SJSA1 (cell line): Measurements from ENCODE around the gene DMRTC2. TPM values are rescaled to one million over a fixed set of nuclear protein-coding genes. Genes with fewer than 3 reads are reported as not detected.

ENCODE experiments used
- DNase-seq, 2 experiments: peaks; one replicate each; pipeline ENCODE4 v3.0.0-alpha.2; 2015 to 2020; ENCODE audit warnings: low spot score in 2 of 2, low read depth in 1 of 2
- H3K27ac ChIP-seq: fragments of 250-450 bp; sonication (Bioruptor Pico); 2 replicates; pipeline ENCODE4 v1.5.1; 2020; ENCODE audit warnings: mild to moderate bottlenecking, moderate library complexity
- H3K27me3 ChIP-seq: fragments of 250-450 bp; sonication (Bioruptor Pico); replicated peaks from 2 replicates; pipeline ENCODE4 v1.5.1; 2020; ENCODE audit warnings: mild to moderate bottlenecking, moderate library complexity
- H3K36me3 ChIP-seq: fragments of 250-450 bp; sonication (Bioruptor Pico); 2 replicates; pipeline ENCODE4 v1.5.1; 2020; ENCODE audit warnings: mild to moderate bottlenecking
- H3K4me1 ChIP-seq: fragments of 250-450 bp; sonication (Bioruptor Pico); replicated peaks from 2 replicates; pipeline ENCODE4 v1.6.1; 2021; ENCODE audit warnings: mild to moderate bottlenecking
- H3K4me3 ChIP-seq: fragments of 250-450 bp; sonication (Bioruptor Pico); 2 replicates; pipeline ENCODE4 v1.5.1; 2020; ENCODE audit warnings: mild to moderate bottlenecking
- H3K9me3 ChIP-seq: fragments of 250-450 bp; sonication (Bioruptor Pico); replicated peaks from 2 replicates; pipeline ENCODE4 v1.5.1; 2020; ENCODE audit warnings: mild to moderate bottlenecking
- total RNA-seq: library from RNA; depleted of rRNA; stranded (reverse); fragments of >200 nt; shearing (Covaris generic); gene quantifications from 2 replicates; pipeline ENCODE4 v1.2.3, GENCODE V29; 2014; rRNA removed

DMRTC2 gene
- total RNA-seq, 1 experiment from 2014 or later: not detected

- no peak for DNase-seq
- H3K27me3 ChIP-seq: no peaks in the 10 kb centered on the region
- no peak overlapping the region for H3K4me3 ChIP-seq
- H3K9me3 ChIP-seq: no peaks in the 10 kb centered on the region
- no peak overlapping the region for H3K27ac ChIP-seq
- H3K36me3 ChIP-seq: peaks cover 71% of the 10 kb centered on the region
- H3K4me1 ChIP-seq: no peaks in the 10 kb centered on the region
Measured at GRCh38 chr19:41897181-41897580, 52.3 kb downstream of the DMRTC2 start.

GRCh38 chr19:41897820-41898219 is 53.0 kb downstream of the DMRTC2 start:
- Histone ChIP-seq H3K36me3 (peaks cover 71% of the 10 kb centered on the region), H3K27ac (no peak overlapping the region), H3K4me1 (no peaks in the 10 kb centered on the region)

DNA sequence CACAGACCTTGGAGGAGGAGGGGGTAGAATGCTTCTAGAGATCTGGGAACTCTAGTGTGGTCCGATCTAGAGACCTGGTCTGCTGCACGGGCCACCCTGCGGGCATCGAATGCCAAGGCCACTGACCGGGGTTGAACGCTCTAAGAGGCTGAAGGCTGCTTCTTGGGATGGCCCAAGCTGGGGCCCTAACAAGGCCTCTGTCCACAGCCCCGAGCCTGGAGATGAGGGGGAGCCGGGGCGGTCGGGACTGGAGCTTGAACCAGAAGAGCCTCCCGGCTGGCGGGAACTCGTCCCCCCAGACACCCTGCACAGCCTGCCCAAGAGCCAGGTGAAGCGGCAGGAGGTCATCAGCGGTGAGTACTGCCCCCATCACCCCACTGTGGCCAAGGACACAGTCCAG is 53.4 kb downstream of the DMRTC2 start:
- H3K27ac ChIP-seq: no peak overlapping the region
- peaks cover 73% of the 10 kb centered on the region for H3K36me3 ChIP-seq

More at GRCh38 chr19:41897820-41898219, 53.0 kb downstream of the DMRTC2 start:
- Histone ChIP-seq H3K9me3 (no peaks in the 10 kb centered on the region), H3K27me3 (no peaks in the 10 kb centered on the region), H3K4me3 (no peak overlapping the region)
- DNase-seq: no peak

More for the DNA sequence above, 53.4 kb downstream of the DMRTC2 start:
- no peak for DNase-seq
- Histone ChIP-seq H3K27me3 (no peaks in the 10 kb centered on the region), H3K4me3 (no peak overlapping the region), H3K4me1 (no peaks in the 10 kb centered on the region), H3K9me3 (no peaks in the 10 kb centered on the region)

Other genes with a start within 250 kb of the DMRTC2 start
- not detected in 2 replicates for gene CEACAM4, start 218.0 kb upstream of the DMRTC2 start, total RNA-seq
- not detected in 2 replicates for gene CEACAM7, start 156.8 kb upstream of the DMRTC2 start, total RNA-seq
- gene CEACAM5, start 136.4 kb upstream of the DMRTC2 start, total RNA-seq: not detected in 2 replicates
- gene CEACAM6, start 89.5 kb upstream of the DMRTC2 start, total RNA-seq: not detected in 2 replicates
- gene CEACAM3, start 48.5 kb upstream of the DMRTC2 start, total RNA-seq: not detected in 2 replicates
- not detected in 2 replicates for gene LYPD4, start 359 bp upstream of the DMRTC2 start, total RNA-seq
- 1,363 and 2,314 TPM in 2 replicates for gene RPS19, start 15.2 kb downstream of the DMRTC2 start, total RNA-seq
- 0.24 and 0.69 TPM in 2 replicates for gene CD79A, start 32.2 kb downstream of the DMRTC2 start, total RNA-seq
- gene ARHGEF1, start 38.1 kb downstream of the DMRTC2 start, total RNA-seq: 44.5 and 44.9 TPM in 2 replicates
- not detected in 2 replicates for gene ERFL, start 83.4 kb downstream of the DMRTC2 start, total RNA-seq
- 115 and 161 TPM in 2 replicates for gene RABAC1, start 114.3 kb downstream of the DMRTC2 start, total RNA-seq
- gene ATP1A3, start 149.2 kb downstream of the DMRTC2 start, total RNA-seq: not detected in 2 replicates
- gene GRIK5, start 225.2 kb downstream of the DMRTC2 start, total RNA-seq: not detected in 2 replicates
- 20.6 and 23.0 TPM in 2 replicates for gene ZNF574, start 231.1 kb downstream of the DMRTC2 start, total RNA-seq